ENCODE measurements around the gene DCBLD2.

DCBLD2 gene

DNA sequence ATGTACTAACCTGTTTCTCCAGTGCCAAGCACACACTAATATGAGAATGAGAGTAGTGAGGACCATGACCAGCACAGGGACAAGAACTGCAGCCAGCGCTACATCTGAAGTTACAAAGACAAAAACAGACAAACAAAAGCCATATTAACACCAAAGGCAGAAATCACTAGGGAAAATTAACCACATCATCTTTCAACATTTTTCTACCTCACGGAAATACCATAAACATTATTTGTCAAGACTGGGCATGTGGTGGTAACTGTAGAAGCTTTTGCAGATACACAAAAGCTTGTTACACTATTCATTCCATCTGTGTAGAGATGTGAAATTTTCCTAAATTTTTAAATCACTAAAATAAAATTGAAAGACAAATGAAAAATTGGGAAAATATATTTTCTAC lies 93.4 kb downstream of the DCBLD2 start:
- no peak for TF ChIP-seq Cebpa-rat (IDR thresholded peaks at IDR 0.05)
- Histone ChIP-seq H3K4me2 (no peak overlapping the region), H3K9me3 (replicated peaks in 1 of 11) (no peaks in the 10 kb centered on the region)

DNA sequence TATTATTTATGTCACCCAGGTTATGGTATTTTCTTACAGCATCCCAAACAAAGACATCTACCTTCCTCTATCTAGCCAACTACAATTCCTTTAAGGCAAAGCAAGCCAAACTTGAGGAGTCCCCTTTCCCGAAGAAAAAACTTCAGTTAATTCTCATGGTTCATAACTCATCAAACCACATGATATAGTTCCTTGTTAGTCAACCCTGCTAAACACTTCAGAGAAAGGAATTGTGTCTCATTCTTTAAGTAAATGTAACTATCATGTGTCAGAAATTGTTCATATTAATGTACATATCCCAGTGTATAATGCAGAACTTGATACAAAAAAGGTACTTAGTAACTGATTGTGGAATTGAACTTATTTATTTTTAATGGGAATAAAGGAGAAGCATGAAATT lies 93.9 kb downstream of the DCBLD2 start:
- Histone ChIP-seq H3K4me3 (no peak overlapping the region), H3K27me3 (no peaks in the 10 kb centered on the region), H3K4me1 (peaks cover 0 to 41% (median 0%) of the 10 kb centered on the region in 10 experiments; a peak in 5 of 20 replicates), H3K9me3 (replicated peaks in 1 of 11) (no peaks in the 10 kb centered on the region), H3K4me2 (no peak overlapping the region), H3K36me3 (peaks cover 10 to 65% (median 38%) of the 10 kb centered on the region in 11 experiments; a peak in 21 of 22 replicates), H4K20me1 (no peaks in the 10 kb centered on the region), H3K9ac (no peak overlapping the region), H3K27ac (no peak overlapping the region)
- TF ChIP-seq Cebpa-rat (IDR thresholded peaks at IDR 0.05) = no peak

More for the DNA sequence above, 93.4 kb downstream of the DCBLD2 start:
- peaks cover 0 to 41% (median 0%) of the 10 kb centered on the region in 10 experiments; a peak in 5 of 20 replicates for H3K4me1 ChIP-seq
- no peaks in the 10 kb centered on the region for H4K20me1 ChIP-seq
- no peaks in the 10 kb centered on the region for H3K27me3 ChIP-seq
- no peak overlapping the region for H3K27ac ChIP-seq
- no peak overlapping the region for H3K4me3 ChIP-seq
- H3K9ac ChIP-seq = no peak overlapping the region
- H3K36me3 ChIP-seq = peaks cover 10 to 65% (median 38%) of the 10 kb centered on the region in 11 experiments; a peak in 21 of 22 replicates

DNA sequence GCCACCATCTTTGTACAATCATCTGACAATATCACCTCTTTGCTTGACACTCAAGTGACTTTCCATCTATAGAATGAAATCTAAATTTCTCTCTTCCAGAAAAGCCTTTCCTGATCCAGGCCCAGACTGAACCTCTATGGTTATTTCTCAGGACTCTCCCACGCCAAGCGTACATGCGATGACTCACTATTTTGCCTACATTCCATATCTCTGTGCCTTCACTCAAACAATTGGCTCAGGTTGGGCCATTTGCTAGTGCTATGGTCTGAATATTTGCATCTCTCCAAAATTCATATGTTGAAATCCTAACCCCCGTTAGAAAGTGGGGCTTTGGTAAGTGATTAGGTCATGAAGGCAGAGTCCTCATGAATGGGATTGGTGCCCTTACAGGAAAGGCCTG lies 94.5 kb downstream of the DCBLD2 start:
- Histone ChIP-seq H3K4me2 (no peak overlapping the region; a peak in 1 of 22 replicates), H3K4me1 (peaks cover 0 to 41% (median 0%) of the 10 kb centered on the region in 10 experiments; a peak in 5 of 20 replicates), H4K20me1 (no peaks in the 10 kb centered on the region), H3K9me3 (replicated peaks in 1 of 11) (no peaks in the 10 kb centered on the region; a peak in 1 of 22 replicates), H3K27me3 (no peaks in the 10 kb centered on the region), H3K4me3 (no peak overlapping the region), H3K27ac (no peak overlapping the region), H3K36me3 (peaks cover 10 to 65% (median 38%) of the 10 kb centered on the region in 11 experiments; a peak in 21 of 22 replicates), H3K9ac (no peak overlapping the region)
- TF ChIP-seq Cebpa-rat (IDR thresholded peaks at IDR 0.05) = no peak

DNA sequence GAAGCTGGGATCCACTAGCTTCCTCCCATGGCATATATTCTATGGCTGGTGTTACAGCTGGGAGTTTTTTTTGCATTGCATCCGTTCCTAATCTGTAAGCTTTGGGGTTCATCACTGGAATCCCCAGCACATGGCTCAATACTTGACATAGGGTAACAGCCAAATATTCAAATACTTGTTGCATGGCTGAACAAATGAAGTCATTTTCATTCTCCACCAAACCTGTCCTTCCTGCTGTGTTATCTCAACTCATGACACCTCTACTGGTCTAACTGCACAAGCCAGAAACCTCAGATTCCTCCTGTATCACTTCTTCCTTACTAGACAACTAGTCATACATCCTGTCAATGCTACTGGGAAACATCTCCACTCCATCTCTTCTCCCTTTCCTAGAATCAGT lies 95.0 kb downstream of the DCBLD2 start:
- no peaks in the 10 kb centered on the region for H3K27me3 ChIP-seq
- no peak overlapping the region for H3K4me3 ChIP-seq
- peaks cover 0 to 5% (median 0%) of the 10 kb centered on the region in 11 experiments; a peak in 3 of 22 replicates for H3K9me3 ChIP-seq (replicated peaks in 1 of 11)
- H3K4me1 ChIP-seq = peaks cover 0 to 41% (median 0%) of the 10 kb centered on the region in 10 experiments; a peak in 5 of 20 replicates
- no peak overlapping the region for H3K27ac ChIP-seq
- no peak for TF ChIP-seq Cebpa-rat (IDR thresholded peaks at IDR 0.05)
- H3K36me3 ChIP-seq = peaks cover 10 to 65% (median 40%) of the 10 kb centered on the region in 11 experiments; a peak in 21 of 22 replicates
- H4K20me1 ChIP-seq = no peaks in the 10 kb centered on the region
- no peak overlapping the region; a peak in 1 of 22 replicates for H3K4me2 ChIP-seq
- no peak overlapping the region for H3K9ac ChIP-seq

DNA sequence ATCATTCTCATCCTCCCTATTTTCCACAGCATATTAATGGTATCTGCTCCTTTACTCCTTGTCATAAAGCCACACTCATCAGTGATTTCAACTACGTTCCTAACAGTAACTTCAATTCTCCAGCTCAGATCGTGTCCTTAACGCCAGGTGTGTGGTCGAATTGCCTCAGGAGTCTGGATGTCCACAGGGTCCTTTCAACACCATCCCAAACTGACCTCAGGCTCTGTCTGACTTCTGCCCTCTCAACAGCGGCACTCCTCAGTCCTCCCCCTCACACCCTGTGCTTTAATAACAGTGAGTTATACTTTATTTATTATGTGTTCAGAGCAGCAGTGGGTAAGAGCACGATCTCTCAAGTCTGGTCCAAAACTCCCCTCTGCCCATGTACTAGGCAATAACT lies 95.9 kb downstream of the DCBLD2 start:
- Histone ChIP-seq H3K27me3 (no peaks in the 10 kb centered on the region), H3K4me3 (no peak overlapping the region), H4K20me1 (no peaks in the 10 kb centered on the region), H3K36me3 (peaks cover 10 to 62% (median 46%) of the 10 kb centered on the region in 11 experiments; a peak in 21 of 22 replicates), H3K4me2 (no peak overlapping the region), H3K9ac (no peak overlapping the region), H3K27ac (no peak overlapping the region), H3K9me3 (replicated peaks in 1 of 11) (peaks cover 0 to 7% (median 0%) of the 10 kb centered on the region in 11 experiments; a peak in 4 of 22 replicates), H3K4me1 (peaks cover 0 to 33% (median 0%) of the 10 kb centered on the region in 10 experiments; a peak in 4 of 20 replicates)
- no peak for TF ChIP-seq Cebpa-rat (IDR thresholded peaks at IDR 0.05)

DNA sequence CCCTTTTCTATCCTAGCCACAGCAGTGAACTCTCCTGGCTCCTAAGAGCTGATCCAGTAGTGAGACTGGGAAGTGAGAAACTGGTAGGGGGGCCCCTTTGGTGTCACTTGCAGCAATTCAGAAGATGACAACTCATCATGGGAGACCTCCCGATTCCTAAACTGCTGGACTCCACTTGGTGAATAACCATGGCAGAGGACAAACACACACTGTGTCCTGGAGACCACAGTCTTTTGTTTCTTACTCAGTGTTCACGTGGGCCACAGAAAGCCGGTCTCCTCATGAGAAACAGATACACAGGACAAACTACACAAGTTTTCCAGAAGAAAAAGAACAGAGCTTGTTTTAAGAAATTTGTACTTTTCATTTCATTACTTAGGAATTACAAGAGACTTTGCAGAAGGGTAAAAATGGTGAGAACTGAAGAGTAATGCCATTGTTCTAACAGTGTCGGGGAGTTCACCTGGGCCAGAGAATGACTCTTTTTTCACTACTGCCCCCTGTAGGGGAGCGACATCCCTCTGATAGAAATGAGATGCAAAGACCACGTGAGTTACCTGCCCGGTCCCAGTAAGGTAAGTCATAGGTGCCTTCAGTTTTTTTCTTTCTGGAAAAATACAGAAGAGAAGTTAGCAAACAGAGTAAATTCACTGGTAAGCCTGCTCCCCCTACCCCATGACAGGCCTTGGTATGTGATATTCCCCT lies 100.3 kb downstream of the DCBLD2 start:
- Histone ChIP-seq H3K36me3 (peaks cover 4 to 47% (median 34%) of the 10 kb centered on the region in 11 experiments; a peak in 20 of 22 replicates), H3K27ac (no peak overlapping the region)

DNA sequence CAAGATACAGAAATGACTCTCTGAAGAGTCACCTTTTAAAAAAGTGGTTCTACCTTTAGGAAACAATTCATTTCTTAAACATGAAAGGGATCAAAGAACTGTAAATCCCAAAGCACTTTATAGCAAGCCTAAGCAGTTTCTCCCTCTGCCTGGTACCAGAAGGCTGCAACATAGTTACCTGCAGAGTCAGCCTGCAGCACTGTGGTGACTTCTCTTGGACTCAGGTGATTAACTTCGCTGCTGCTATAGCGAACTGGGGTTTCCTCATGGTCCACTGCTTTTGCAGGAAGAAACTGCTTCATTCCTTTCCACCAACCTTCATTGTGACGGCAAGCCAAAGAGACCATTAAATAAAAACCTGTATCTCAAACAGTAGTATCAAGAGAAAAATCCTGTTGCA lies 101.1 kb downstream of the DCBLD2 start:
- no peak overlapping the region for H3K9ac ChIP-seq
- no peak overlapping the region for H3K4me2 ChIP-seq
- H3K36me3 ChIP-seq = peaks cover 5 to 39% (median 26%) of the 10 kb centered on the region in 11 experiments; a peak in 21 of 22 replicates
- no peak overlapping the region for H3K4me3 ChIP-seq
- no peak overlapping the region for H3K27ac ChIP-seq
- no peaks in the 10 kb centered on the region for H3K4me1 ChIP-seq
- H3K9me3 ChIP-seq (replicated peaks in 1 of 11) = peaks cover 0 to 7% (median 0%) of the 10 kb centered on the region in 11 experiments; a peak in 4 of 22 replicates
- no peaks in the 10 kb centered on the region for H3K27me3 ChIP-seq
- H4K20me1 ChIP-seq = 0 out of 22 replicates have a peak, but pooled peaks cover 0 to 1% (median 0%) of the 10 kb centered on the region in 11 experiments
- no peak for TF ChIP-seq Cebpa-rat (IDR thresholded peaks at IDR 0.05)

More for the DNA sequence above, 100.3 kb downstream of the DCBLD2 start:
- Histone ChIP-seq H3K9me3 (replicated peaks in 1 of 11) (peaks cover 0 to 7% (median 0%) of the 10 kb centered on the region in 11 experiments; a peak in 4 of 22 replicates), H3K4me1 (no peaks in the 10 kb centered on the region), H4K20me1 (no peaks in the 10 kb centered on the region), H3K9ac (no peak overlapping the region), H3K27me3 (no peaks in the 10 kb centered on the region), H3K4me3 (no peak overlapping the region), H3K4me2 (no peak overlapping the region)
- TF ChIP-seq Cebpa-rat (IDR thresholded peaks at IDR 0.05) = no peak

DNA sequence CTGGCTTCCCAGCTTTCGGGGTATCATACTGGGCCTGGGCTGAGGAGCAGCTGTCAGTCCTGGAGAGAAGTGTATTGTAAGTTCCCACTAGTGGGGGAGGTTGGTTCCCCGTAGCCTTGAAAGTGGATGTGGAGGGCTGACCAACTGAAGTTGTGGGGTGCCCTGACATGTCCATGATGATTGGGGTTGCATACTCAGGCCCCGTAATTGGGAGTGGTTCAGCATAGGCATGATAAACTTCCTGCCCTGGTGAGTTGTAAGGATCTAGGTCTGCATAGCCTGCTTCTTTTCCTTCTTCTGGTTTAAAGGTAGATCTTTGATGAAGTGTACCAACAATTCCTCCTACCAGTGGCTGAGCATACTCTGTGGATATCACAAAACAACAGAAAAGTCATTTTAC lies 102.0 kb downstream of the DCBLD2 start:
- no peak overlapping the region for H3K9ac ChIP-seq
- no peaks in the 10 kb centered on the region for H3K4me1 ChIP-seq
- H3K9me3 ChIP-seq (replicated peaks in 1 of 11) = peaks cover 0 to 7% (median 0%) of the 10 kb centered on the region in 11 experiments; a peak in 4 of 22 replicates
- H3K4me2 ChIP-seq = no peak overlapping the region
- H3K4me3 ChIP-seq = no peak overlapping the region
- TF ChIP-seq Cebpa-rat (IDR thresholded peaks at IDR 0.05) = no peak
- H3K27me3 ChIP-seq = no peaks in the 10 kb centered on the region
- 0 out of 22 replicates have a peak, but pooled peaks cover 0 to 9% (median 0%) of the 10 kb centered on the region in 11 experiments for H4K20me1 ChIP-seq
- H3K27ac ChIP-seq = no peak overlapping the region
- H3K36me3 ChIP-seq = peaks cover 15 to 37% (median 23%) of the 10 kb centered on the region in 11 experiments; a peak in 18 of 22 replicates

DNA sequence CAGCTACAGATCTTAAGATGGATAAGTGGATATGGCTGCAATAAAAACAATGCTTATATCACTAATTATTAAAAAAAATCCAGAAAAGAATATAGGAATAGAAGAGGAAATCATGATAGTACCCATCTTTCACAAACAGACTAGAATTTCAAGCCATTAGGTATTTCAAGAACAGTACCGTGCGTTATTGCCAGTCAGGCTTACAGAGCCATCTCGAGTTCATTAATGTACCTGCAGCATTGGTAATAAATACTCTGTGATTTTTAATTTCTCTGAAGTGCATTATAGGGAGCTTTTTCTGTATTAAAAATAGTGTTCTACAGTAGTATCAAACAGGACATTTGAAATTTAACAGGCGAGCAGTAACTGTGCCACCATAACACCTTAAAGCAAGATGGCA lies 102.7 kb downstream of the DCBLD2 start:
- H3K27ac ChIP-seq = no peak overlapping the region
- 0 out of 22 replicates have a peak, but pooled peaks cover 0 to 14% (median 0%) of the 10 kb centered on the region in 11 experiments for H4K20me1 ChIP-seq
- no peak for TF ChIP-seq Cebpa-rat (IDR thresholded peaks at IDR 0.05)
- H3K4me2 ChIP-seq = no peak overlapping the region
- peaks cover 0 to 7% (median 0%) of the 10 kb centered on the region in 11 experiments; a peak in 4 of 22 replicates for H3K9me3 ChIP-seq (replicated peaks in 1 of 11)
- no peaks in the 10 kb centered on the region for H3K4me1 ChIP-seq
- H3K9ac ChIP-seq = no peak overlapping the region
- no peak overlapping the region for H3K4me3 ChIP-seq
- peaks cover 17 to 39% (median 29%) of the 10 kb centered on the region in 11 experiments; a peak in 19 of 22 replicates for H3K36me3 ChIP-seq
- H3K27me3 ChIP-seq = no peaks in the 10 kb centered on the region

All from BLaER1 treated with 17β-estradiol and CSF1 and Interleukin-3, amounts not matched to agents 10 nM and 100 nM (cell line).